ENCODE results near the gene STYX. TPM values are rescaled to one million over a fixed set of nuclear protein-coding genes. Genes with fewer than 3 reads are reported as not detected.

The STYX gene
- total RNA-seq, 1 experiment from 2014 or later = 24.0 TPM

GRCh38 chr14:52703225-52703624 is 26.7 kb upstream of the STYX start:
- WGBS (ENCODE audit: extremely low coverage, insufficient read length, low lambda C conversion rate) = no CpG with 5 or more reads among the region's 3 CpGs
- Histone ChIP-seq H3K4me2 (ENCODE audit: insufficient read depth, insufficient read length, low read length) (no peak overlapping the region), H3K79me1 (ENCODE audit: insufficient read depth, low read depth, low read length, poor library complexity, severe bottlenecking) (peaks cover 5% of the 10 kb centered on the region), H4K91ac (ENCODE audit: insufficient read length, low read depth, low read length) (no peak overlapping the region), H3K4ac (ENCODE audit: low read depth, low read length) (no peak overlapping the region), H3T11ph (ENCODE audit: low read length) (no peak overlapping the region), H3K9me3 (ENCODE audit: control insufficient read depth, low read depth, low read length) (no peaks in the 10 kb centered on the region), H4K8ac (replicated peaks; ENCODE audit: insufficient read length, low read depth, low read length) (no peak overlapping the region), H4K20me1 (ENCODE audit: control insufficient read depth, insufficient read depth, insufficient read length) (no peaks in the 10 kb centered on the region), H3K23me2 (ENCODE audit: insufficient read length, low read depth, low read length, poor library complexity, severe bottlenecking) (no peaks in the 10 kb centered on the region), H2AK5ac (ENCODE audit: insufficient read length, low read length) (no peak overlapping the region), H2BK5ac (ENCODE audit: insufficient read length, low read length) (no peak overlapping the region), H2BK120ac (ENCODE audit: low read depth, low read length, poor library complexity, severe bottlenecking) (no peak overlapping the region), H3K23ac (ENCODE audit: insufficient read length, low read depth, low read length) (no peak overlapping the region), H3K9ac (ENCODE audit: extremely low read depth, insufficient read length, low read length) (no peak overlapping the region), H4K5ac (ENCODE audit: insufficient read length, low read depth, low read length) (no peak overlapping the region), H2BK15ac (ENCODE audit: low read depth, low read length) (no peak overlapping the region), H3K56ac (ENCODE audit: insufficient read length, low read depth, low read length) (no peak overlapping the region), H3K4me1 (ENCODE audit: insufficient read depth, low read length) (no peaks in the 10 kb centered on the region), H2BK12ac (ENCODE audit: insufficient read length, low read depth, low read length) (no peak overlapping the region), H3K27ac (ENCODE audit: insufficient read length, low read depth, low read length) (no peak overlapping the region), H3K27me3 (ENCODE audit: insufficient read depth, low read length) (no peaks in the 10 kb centered on the region), H2AFZ (ENCODE audit: low read length) (no peak overlapping the region), H3K79me2 (ENCODE audit: insufficient read depth, low read length) (peaks cover 10% of the 10 kb centered on the region; the same call in 1 of the 2 replicates), H3K18ac (ENCODE audit: insufficient read length, low read depth, low read length) (no peak overlapping the region), H2BK20ac (ENCODE audit: low read depth, low read length, poor library complexity, severe bottlenecking) (no peak overlapping the region), H3K14ac (ENCODE audit: insufficient read depth, low read length) (no peak overlapping the region)
- Mint-ChIP-seq H3K36me3 (ENCODE audit: insufficient read depth in 1 of 3, low read depth in 3 of 3) (peaks cover 7 to 14% (median 9%) of the 10 kb centered on the region in 3 experiments; a peak in 6 of 7 replicates), H3K4me3 (no peak overlapping the region), H3K27me3 (ENCODE audit: low read depth) (no peaks in the 10 kb centered on the region; the same call in 1 of the 2 replicates), H3K4me1 (peaks cover 9 to 17% of the 10 kb centered on the region in 2 experiments), H3K9me3 (no peaks in the 10 kb centered on the region; a peak in 1 of 5 replicates), H3K27ac (no peak overlapping the region)
- TF ChIP-seq CTCF (conservative IDR thresholded peaks at IDR 0.05) = no peak
- no peak for DNase-seq

Data from H9 (cell line).